NCI-H524 treated with DMSO at 0.1 percent for 48 hours (cell line): ENCODE data around the gene KMT2C.
"Not testable (repeated sequence)": the region's sequence is repeated elsewhere in the genome, so short reads cannot be mapped to it uniquely, and the experiment has no call there.

ENCODE experiments used
- DNase-seq: peaks from one replicate; lab custom pipeline; 2025; lab: John Stamatoyannopoulos, UW

Gene KMT2C

GRCh38 chr7:152435384-152436110 lies at the start of gene KMT2C:
KMT2C (minus strand) TSS chr7:152436003; CDS start chr7:152435786, 217 bp downstream.
- DNase-seq: no peak

GRCh38 chr7:152481082-152481481 lies 45.3 kb upstream of the KMT2C start:
- no peak for DNase-seq

DNA sequence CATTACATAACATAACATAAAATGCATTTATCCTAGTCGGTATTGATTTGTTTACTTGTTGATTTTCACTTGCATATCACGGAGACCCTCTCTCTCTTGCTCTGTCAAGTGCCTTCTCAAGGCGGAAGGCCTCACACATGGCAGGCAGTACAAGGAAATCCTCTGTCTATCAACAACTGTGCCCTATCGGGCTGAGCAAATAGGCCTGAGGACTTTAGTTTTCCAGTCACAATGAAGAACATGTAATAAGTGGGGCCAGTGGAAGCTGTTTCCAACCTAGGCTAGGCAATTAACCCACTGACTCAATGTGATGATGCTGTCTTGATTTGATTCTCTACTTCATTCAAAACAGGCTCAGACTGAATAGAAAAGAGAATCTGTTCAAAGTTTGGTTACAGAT lies 44.9 kb upstream of the KMT2C start:
- DNase-seq: no peak

- DNase-seq: no peak
These were observed 43.8 kb upstream of the KMT2C start for GRCh38 chr7:152479595-152479994.

DNA sequence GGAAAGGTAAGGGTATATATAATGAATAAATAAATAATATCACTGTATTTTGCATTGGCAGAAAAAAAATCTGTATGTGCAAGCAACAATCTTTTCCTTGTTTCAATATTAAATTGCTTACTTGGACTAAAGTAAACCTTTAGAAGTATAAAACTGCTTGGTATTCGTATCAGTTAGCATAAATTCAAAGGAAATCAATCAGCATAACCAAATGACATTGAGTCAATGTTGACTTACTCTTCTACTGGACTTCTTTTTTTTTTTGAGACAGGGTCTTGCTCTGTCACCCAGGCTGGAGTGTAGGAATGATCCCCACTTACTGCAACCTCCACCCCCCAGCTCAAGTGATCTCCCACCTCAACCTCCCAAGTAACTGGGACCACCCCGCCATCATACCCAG lies 42.3 kb upstream of the KMT2C start:
- no peak for DNase-seq

GRCh38 chr7:152477079-152477478 lies 41.3 kb upstream of the KMT2C start:
- no peak for DNase-seq

GRCh38 chr7:152476551-152476950 lies 40.7 kb upstream of the KMT2C start:
- no peak for DNase-seq

DNA sequence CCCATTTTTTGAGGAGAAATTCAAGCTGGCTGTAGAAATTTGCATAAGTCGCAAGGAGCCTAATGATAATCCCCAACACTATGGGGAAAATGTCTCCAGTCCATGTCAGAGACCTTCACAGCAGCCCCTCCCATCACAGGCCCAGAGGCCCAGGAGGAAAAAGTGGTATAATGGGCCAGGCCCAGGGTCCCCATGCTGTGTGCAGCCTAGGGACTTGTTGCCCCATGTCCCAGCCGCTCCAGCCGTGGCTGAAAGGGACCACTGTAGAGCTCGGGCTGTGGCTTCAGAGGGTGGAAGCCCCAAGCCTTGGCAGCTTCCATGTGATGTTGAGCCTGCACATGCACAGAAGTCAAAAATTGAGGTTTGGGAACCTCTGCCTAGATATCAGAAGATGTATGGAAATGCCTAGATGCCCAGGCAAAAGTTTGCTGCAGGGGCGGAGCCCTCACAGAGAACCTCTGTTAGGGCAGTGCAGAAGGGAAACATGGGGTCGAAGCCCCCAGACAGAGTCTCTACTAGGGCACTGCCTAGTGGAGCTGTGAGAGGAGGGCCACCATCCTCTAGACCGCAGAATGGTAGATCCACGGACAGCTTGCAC lies 35.3 kb upstream of the KMT2C start:
- DNase-seq: not testable (repeated sequence)

DNA sequence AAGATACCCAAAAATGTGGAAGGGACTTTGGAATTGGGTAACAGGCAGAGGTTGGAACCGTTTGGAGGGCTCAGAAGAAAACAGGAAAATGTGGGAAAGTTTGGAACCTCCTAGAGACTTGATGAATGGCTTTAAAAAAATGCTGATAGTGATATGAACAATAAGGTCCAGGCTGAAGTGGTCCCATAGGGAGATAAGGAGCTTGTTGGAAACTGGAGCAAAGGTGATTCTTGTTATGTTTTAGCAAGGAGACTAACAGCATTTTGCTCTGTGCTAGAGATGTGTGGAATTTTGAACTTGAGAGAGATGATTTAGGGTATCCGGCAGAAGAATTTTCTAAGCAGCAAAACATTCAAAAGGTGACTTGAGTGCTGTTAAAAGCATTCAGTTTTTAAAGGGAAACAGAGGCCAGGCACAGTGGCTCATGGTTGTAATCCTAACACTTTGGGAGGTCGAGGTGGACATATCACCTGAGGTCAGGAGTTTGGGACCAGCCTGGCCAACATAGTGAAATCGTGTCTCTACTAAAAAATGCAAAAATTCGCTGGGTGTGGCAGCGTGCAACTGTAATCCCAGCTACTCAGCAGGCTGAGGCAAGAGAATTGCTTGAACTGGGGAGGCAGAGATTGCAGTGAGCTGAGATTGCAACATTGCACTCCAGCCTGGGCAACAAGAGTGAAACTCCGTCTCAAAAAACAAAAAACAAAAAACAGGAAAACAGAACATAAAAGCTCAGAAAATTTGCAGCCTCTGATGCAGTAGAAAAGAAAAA lies 34.6 kb upstream of the KMT2C start:
- not testable (repeated sequence) for DNase-seq

GRCh38 chr7:152469576-152469975 lies 33.8 kb upstream of the KMT2C start:
- DNase-seq: not testable (repeated sequence)

- DNase-seq: no peak
These were observed 31.4 kb upstream of the KMT2C start for GRCh38 chr7:152467225-152467624.

DNA sequence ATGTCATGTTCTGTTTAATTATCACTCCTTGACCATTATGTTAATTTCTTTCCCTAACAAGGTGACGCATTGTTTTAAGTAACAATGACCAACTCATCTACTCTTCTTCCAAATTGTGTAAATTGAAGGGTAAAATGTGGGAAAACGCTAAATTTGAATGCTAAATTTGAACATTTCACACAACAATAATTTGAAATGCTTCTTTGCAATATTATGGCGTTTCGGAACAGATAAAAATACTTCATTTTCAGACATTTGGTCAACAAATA lies 29.2 kb upstream of the KMT2C start:
- DNase-seq: no peak

- no peak for DNase-seq
These were observed 28.7 kb upstream of the KMT2C start for GRCh38 chr7:152464312-152465118.

DNA sequence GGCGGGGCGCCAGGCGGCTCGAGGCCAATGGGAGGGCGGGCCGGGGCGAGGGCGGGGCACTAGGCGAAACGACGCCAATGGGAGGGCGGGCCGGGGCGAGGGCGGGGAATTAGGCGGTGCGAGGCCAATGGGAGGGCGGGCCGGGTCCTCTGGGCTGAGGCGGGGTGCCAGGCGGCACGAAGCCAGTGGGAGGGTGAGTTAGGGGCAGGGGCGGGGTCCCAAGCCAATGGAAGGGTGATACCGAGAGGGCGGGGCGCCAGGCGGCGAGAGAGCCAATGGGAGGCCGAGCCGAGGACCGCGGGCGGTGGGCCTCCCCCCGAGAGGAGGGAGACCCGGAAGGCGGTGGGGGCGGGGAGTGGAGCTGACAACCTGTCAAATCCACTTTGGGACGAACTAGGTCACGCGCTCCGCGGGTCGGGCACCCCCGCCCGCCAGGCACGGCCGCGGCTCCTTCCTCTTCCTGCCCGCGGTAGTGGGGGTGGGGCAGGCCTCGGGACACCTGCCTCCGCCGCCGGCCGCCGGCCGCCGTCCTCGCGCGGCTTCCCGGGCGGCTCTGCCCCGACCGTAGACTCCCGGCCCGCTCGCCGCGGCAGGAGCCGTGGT lies 28.0 kb upstream of the KMT2C start:
- peak; percentile 78 for DNase-seq

GRCh38 chr7:152462995-152463708 lies 27.3 kb upstream of the KMT2C start:
- no peak for DNase-seq

DNA sequence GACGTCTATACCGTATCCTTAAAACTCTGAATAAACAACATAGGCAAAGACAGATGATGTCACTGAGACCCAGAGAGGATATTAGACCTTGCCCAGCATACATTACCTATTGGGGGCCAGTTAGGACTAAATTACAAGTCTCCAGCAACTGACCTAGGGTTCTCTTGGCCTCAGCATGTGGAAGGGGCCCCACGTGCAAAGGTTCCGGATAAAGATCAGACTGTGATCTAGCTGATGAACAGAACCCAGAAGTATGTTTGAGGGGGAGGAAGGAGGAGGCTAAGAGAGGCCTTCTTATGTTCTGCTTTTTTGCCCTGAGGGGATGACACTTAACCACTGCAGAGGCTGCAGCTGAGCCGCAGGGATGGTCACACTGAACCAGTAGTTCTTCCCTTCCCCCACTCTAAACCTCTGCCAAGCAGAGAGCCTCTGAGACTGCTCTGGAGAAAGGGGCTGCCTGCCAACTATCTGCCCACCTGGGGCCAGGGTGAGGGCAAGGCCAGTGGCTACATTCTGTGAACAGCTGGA lies 24.0 kb upstream of the KMT2C start:
- no peak for DNase-seq

DNA sequence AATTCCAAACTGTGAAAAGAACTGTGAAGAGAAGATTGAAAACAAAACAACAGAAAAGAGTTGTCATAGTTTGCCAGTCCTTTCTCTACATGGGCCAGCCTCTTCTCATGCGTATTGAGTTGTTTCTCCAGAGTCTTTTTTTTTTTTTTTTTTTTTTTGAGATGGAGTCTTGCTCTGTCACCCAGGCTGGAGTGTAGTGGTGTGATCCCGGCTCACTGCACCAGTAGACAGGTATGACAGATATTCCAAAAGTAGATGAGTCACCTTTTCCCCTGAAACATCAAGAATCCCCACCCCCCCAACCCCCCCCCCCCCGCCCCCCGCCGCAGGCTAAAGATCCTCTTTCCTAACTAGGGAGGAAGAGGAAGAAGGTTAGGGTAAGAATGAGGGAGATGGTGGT lies 15.6 kb upstream of the KMT2C start:
- no peak for DNase-seq

GRCh38 chr7:152445386-152446008 lies 9.7 kb upstream of the KMT2C start:
- not testable (repeated sequence) for DNase-seq

- DNase-seq: no peak
These were observed 7.8 kb upstream of the KMT2C start for GRCh38 chr7:152443586-152443985.

- DNase-seq: no peak
These were observed 6.6 kb upstream of the KMT2C start for GRCh38 chr7:152442330-152442835.
